OCI-LY7 (cell line): ENCODE measurements around the gene CHD2.

Source experiments
- EZH2phosphoT487 ChIP-seq: fragments of 200-600 bp; sonication (generic); IDR thresholded peaks from 2 replicates; pipeline ENCODE4 v1.6.1; 2018; ENCODE audit warnings: low read depth, borderline replicate concordance, mild to moderate bottlenecking, mixed run types, antibody characterized with exemption, low read length, moderate library complexity, mixed read lengths
- TF ChIP-seq, protein P1 (sequence below): fragments of 200-600 bp; sonication (generic); conservative IDR thresholded peaks from 2 replicates; pipeline ENCODE4 v1.5.1; 2014; ENCODE audit warnings: mild to moderate bottlenecking, antibody characterized with exemption, low read length, moderate library complexity, mixed read lengths

DNA sequence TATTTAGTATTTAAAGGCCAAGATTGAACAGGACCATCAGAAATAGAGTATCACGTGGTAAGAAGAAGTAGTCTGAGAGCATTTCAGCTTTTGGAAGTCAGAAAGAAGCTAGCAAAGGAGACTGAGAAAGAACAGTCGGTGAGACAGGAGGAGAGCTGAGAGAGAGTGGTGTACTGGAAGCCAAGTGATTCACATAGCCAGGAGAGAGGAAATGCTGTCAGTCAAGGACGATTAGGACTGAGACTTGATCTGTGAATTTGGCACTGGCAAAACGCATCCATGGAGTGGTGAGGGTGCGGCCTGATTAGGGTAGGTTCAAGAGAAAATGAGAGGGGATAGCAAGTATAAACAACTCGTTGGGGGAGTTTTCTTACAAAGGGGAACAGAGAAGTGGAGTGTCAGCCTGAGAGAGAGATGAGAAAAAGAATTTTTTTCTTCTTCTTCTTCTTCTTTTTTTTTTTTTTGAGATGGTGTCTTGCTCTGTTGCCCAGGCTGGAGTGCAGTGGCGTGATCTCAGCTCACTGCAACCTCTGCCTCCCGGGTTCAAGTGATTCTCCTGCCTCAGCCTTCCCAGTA lies 44.9 kb downstream of the CHD2 start:
- TF ChIP-seq, protein P1, sequence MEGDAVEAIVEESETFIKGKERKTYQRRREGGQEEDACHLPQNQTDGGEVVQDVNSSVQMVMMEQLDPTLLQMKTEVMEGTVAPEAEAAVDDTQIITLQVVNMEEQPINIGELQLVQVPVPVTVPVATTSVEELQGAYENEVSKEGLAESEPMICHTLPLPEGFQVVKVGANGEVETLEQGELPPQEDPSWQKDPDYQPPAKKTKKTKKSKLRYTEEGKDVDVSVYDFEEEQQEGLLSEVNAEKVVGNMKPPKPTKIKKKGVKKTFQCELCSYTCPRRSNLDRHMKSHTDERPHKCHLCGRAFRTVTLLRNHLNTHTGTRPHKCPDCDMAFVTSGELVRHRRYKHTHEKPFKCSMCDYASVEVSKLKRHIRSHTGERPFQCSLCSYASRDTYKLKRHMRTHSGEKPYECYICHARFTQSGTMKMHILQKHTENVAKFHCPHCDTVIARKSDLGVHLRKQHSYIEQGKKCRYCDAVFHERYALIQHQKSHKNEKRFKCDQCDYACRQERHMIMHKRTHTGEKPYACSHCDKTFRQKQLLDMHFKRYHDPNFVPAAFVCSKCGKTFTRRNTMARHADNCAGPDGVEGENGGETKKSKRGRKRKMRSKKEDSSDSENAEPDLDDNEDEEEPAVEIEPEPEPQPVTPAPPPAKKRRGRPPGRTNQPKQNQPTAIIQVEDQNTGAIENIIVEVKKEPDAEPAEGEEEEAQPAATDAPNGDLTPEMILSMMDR: no peak
- no peak for TF ChIP-seq EZH2phosphoT487
